Body of pancreas (tissue), 4 donors: ENCODE results near the gene RPP40. TPM values are rescaled to one million over a fixed set of nuclear protein-coding genes. Genes with fewer than 3 reads are reported as not detected.

ENCODE experiments used
- ATAC-seq: fragments of 150-250 bp; one replicate; pipeline ENCODE4 v1.9.1; 2016
- DNase-seq, 4 donors: peaks; one replicate each; pipeline ENCODE4 v3.0.0-alpha.2; 2019
- H3K27ac ChIP-seq, 4 donors: fragments of 200-600 bp; sonication (generic); 1 replicate in 3 of 4; 2 replicates in 1 of 4; pipeline versions ENCODE4 v1.5.1 to v1.6.1; 2016 to 2019; ENCODE audit warnings: mild to moderate bottlenecking in 1 of 4, mixed read lengths in 1 of 4, moderate library complexity in 1 of 4
- H3K27me3 ChIP-seq, 2 donors: fragments of 200-600 bp; sonication (generic); one replicate each; pipeline ENCODE4 v1.6.0; 2016; ENCODE audit warnings: mild to moderate bottlenecking in 1 of 2
- H3K36me3 ChIP-seq, 2 donors: fragments of 200-600 bp; sonication (generic); replicated peaks in 1 of 2; 2 replicates each; pipeline ENCODE4 v1.5.1; 2016; ENCODE audit warnings: low read depth in 2 of 2; ENCODE audit not compliant: insufficient read depth in 1 of 2
- H3K4me1 ChIP-seq: fragments of 200-600 bp; sonication (generic); one replicate; pipeline ENCODE4 v1.6.0; 2016
- H3K4me3 ChIP-seq, 2 donors: fragments of 200-600 bp; sonication (generic); 1 replicate in 1 of 2; 2 replicates in 1 of 2; pipeline ENCODE4 v1.5.1; 2016 to 2019
- H3K9me3 ChIP-seq, 3 donors: fragments of 200-600 bp; sonication (generic); 1 replicate in 2 of 3; 2 replicates in 1 of 3; pipeline ENCODE4 v1.5.1; 2016
- POLR2A ChIP-seq, 3 donors: fragments of 450-650 bp; IDR thresholded peaks; one replicate each; pipeline ENCODE4 v1.6.1; 2016; ENCODE audit warnings: antibody characterized with exemption in 3 of 3, mild to moderate bottlenecking in 2 of 3
- WGBS, 2 donors: methylation state at CpG; one replicate each; pipeline ENCODE4 v1.1.5; 2017; 5-methylcytosine and 5-hydroxymethylcytosine counted together
- intact Hi-C: fragments of 100-400 bp; cut with DNase I; formaldehyde crosslinking; loops from one replicate; pipeline ENCODE4 v1.15.1; 2023
- total RNA-seq, 2 donors: library from RNA; depleted of rRNA; stranded (reverse); fragments of >200 nt; gene quantifications; one replicate each; pipeline ENCODE4 v1.1.0, GENCODE V29; 2016
- TF ChIP-seq, protein P1 (sequence below), 7 experiments: fragments of 450-650 bp in 4 of 7; fragments of 200-600 bp in 3 of 7; sonication (generic) in 3 of 7; IDR thresholded peaks; one replicate each; pipeline ENCODE4 v1.5.1; 2016 to 2019; ENCODE audit warnings: antibody characterized with exemption in 7 of 7

RPP40 gene
- total RNA-seq, 2 donors from 2014 or later: 4.9 to 7.8 TPM

GRCh38 chr6:4957521-4958231 is 46.2 kb downstream of the RPP40 start:
- ATAC-seq (no peak), DNase-seq (no peak)
- Histone ChIP-seq H3K4me3 (no peak overlapping the region), H3K9me3 (no peaks in the 10 kb centered on the region), H3K36me3 (no peaks in the 10 kb centered on the region), H3K27me3 (no peaks in the 10 kb centered on the region), H3K27ac (no peak overlapping the region), H3K4me1 (no peaks in the 10 kb centered on the region)
- TF ChIP-seq, protein P1, sequence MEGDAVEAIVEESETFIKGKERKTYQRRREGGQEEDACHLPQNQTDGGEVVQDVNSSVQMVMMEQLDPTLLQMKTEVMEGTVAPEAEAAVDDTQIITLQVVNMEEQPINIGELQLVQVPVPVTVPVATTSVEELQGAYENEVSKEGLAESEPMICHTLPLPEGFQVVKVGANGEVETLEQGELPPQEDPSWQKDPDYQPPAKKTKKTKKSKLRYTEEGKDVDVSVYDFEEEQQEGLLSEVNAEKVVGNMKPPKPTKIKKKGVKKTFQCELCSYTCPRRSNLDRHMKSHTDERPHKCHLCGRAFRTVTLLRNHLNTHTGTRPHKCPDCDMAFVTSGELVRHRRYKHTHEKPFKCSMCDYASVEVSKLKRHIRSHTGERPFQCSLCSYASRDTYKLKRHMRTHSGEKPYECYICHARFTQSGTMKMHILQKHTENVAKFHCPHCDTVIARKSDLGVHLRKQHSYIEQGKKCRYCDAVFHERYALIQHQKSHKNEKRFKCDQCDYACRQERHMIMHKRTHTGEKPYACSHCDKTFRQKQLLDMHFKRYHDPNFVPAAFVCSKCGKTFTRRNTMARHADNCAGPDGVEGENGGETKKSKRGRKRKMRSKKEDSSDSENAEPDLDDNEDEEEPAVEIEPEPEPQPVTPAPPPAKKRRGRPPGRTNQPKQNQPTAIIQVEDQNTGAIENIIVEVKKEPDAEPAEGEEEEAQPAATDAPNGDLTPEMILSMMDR (IDR thresholded peaks at IDR 0.05): no peak
- TF ChIP-seq POLR2A (IDR thresholded peaks at IDR 0.05): no peak
- 55 to 58% methylated on average over 9 of the region's 9 CpGs for WGBS, 2 donors
- intact Hi-C loops: no loop called here

DNA sequence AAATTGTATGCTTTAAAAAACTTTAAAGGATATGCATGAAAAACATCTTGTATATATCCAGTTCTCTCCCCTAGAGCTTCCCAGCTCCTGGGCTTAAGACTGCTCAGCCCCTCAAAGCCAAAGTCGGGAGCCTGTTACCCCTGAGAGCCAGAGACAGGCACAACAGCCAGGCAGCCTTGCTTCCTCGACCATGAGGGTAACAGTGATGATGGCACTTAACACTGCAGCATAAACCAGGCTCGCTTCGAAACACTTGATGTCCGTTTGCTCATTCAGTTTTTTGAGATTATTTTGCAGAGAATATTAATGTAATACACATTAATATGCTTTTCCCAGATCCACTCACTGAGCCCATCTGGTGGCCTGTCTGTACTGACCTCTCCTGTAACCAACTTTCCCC is 47.2 kb downstream of the RPP40 start:
- Histone ChIP-seq H3K9me3 (no peaks in the 10 kb centered on the region), H3K27ac (no peak overlapping the region), H3K4me3 (no peak overlapping the region), H3K36me3 (no peaks in the 10 kb centered on the region), H3K27me3 (no peaks in the 10 kb centered on the region), H3K4me1 (no peaks in the 10 kb centered on the region)
- 84% methylated on average over 5 of the region's 5 CpGs for WGBS, 2 donors
- intact Hi-C loops: no loop called here
- DNase-seq (no peak), ATAC-seq (no peak)
- TF ChIP-seq, protein P1 (IDR thresholded peaks at IDR 0.05): no peak
- no peak for TF ChIP-seq POLR2A (IDR thresholded peaks at IDR 0.05)

DNA sequence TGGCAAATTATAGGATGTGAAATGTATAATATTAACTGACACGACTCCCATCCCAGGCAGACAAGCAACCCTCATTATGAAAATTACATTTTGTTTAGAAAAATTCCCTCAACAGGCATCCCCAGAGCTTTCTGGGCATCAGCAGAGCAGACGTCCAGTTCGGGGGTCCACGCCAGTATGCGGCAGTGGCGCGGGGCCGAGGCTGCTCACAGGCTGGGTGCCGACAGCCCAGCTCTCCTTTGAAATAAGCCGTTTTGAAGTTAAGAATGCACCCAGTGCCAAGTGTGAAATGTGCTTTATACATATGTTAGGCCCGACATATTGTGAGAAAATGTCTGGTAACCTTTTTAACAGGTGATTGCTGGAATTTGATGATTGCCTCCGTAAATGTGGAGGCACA is 50.4 kb downstream of the RPP40 start:
- DNase-seq (no peak), ATAC-seq (no peak)
- H3K27ac ChIP-seq: no peak overlapping the region
- TF ChIP-seq, protein P1 (IDR thresholded peaks at IDR 0.05): no peak
- intact Hi-C loops: no loop called here
- H3K9me3 ChIP-seq: no peaks in the 10 kb centered on the region
- WGBS, 2 donors: 97 to 99% methylated on average over 11 to 12 of the region's 12 CpGs
- no peak overlapping the region for H3K4me3 ChIP-seq
- no peaks in the 10 kb centered on the region for H3K36me3 ChIP-seq
- H3K4me1 ChIP-seq: no peaks in the 10 kb centered on the region
- no peaks in the 10 kb centered on the region for H3K27me3 ChIP-seq

GRCh38 chr6:4950836-4951533 is 52.9 kb downstream of the RPP40 start:
- no peak for TF ChIP-seq POLR2A (IDR thresholded peaks at IDR 0.05)
- TF ChIP-seq, protein P1 (IDR thresholded peaks at IDR 0.05): no peak
- intact Hi-C loops: no loop called here
- WGBS, 2 donors: 82 to 89% methylated on average over 14 of the region's 14 CpGs
- ATAC-seq (no peak), DNase-seq (no peak)
- no peaks in the 10 kb centered on the region for H3K4me1 ChIP-seq
- H3K36me3 ChIP-seq: no peaks in the 10 kb centered on the region
- H3K27ac ChIP-seq: no peak overlapping the region
- no peaks in the 10 kb centered on the region for H3K9me3 ChIP-seq
- H3K4me3 ChIP-seq: no peak overlapping the region
- H3K27me3 ChIP-seq: no peaks in the 10 kb centered on the region
